CD4-positive, alpha-beta T cell treated with Interleukin-6 for 4 hours (primary cell): ENCODE measurements around the gene MAGI2.

Source experiments
- DNase-seq: peaks from one replicate; pipeline ENCODE4 v3.0.0-alpha.2; 2020; ENCODE audit warnings: mixed read lengths

MAGI2 gene

GRCh38 chr7:79241288-79242060, 212.0 kb downstream of the MAGI2 start:
- DNase-seq, result no peak

GRCh38 chr7:79240413-79240812, 213.1 kb downstream of the MAGI2 start:
- no peak for DNase-seq

GRCh38 chr7:79236352-79237028, 217.0 kb downstream of the MAGI2 start:
- no peak for DNase-seq

GRCh38 chr7:79227044-79227443, 226.4 kb downstream of the MAGI2 start:
- no peak for DNase-seq

GRCh38 chr7:79221211-79221610, 232.3 kb downstream of the MAGI2 start:
- DNase-seq, result no peak

- DNase-seq, result no peak
Observed at GRCh38 chr7:79217976-79218626, 235.4 kb downstream of the MAGI2 start.

- DNase-seq, result no peak
Observed at GRCh38 chr7:79217468-79217867, 236.0 kb downstream of the MAGI2 start.

- no peak for DNase-seq
Observed at GRCh38 chr7:79216236-79216635, 237.2 kb downstream of the MAGI2 start.

GRCh38 chr7:79212334-79212733, 241.1 kb downstream of the MAGI2 start:
- no peak for DNase-seq

GRCh38 chr7:79211724-79212123, 241.7 kb downstream of the MAGI2 start:
- no peak for DNase-seq

- DNase-seq, result no peak
Observed at GRCh38 chr7:79199961-79200360, 253.5 kb downstream of the MAGI2 start.

GRCh38 chr7:79199266-79199665, 254.2 kb downstream of the MAGI2 start:
- DNase-seq, result no peak

GRCh38 chr7:79185605-79186004, 267.9 kb downstream of the MAGI2 start:
- DNase-seq, result no peak

GRCh38 chr7:79182283-79182682, 271.2 kb downstream of the MAGI2 start:
- DNase-seq, result no peak

GRCh38 chr7:79180533-79180932, 272.9 kb downstream of the MAGI2 start:
- DNase-seq, result no peak

- DNase-seq, result no peak
Observed at GRCh38 chr7:79176859-79177477, 276.5 kb downstream of the MAGI2 start.

- DNase-seq, result no peak
Observed at GRCh38 chr7:79175374-79175773, 278.1 kb downstream of the MAGI2 start.

GRCh38 chr7:79165225-79165624, 288.2 kb downstream of the MAGI2 start:
- no peak for DNase-seq

GRCh38 chr7:79159040-79159664, 294.3 kb downstream of the MAGI2 start:
- no peak for DNase-seq

GRCh38 chr7:79157281-79157680, 296.2 kb downstream of the MAGI2 start:
- DNase-seq, result no peak

- no peak for DNase-seq
Observed at GRCh38 chr7:79149831-79150230, 303.6 kb downstream of the MAGI2 start.

GRCh38 chr7:79142706-79143105, 310.8 kb downstream of the MAGI2 start:
- no peak for DNase-seq

GRCh38 chr7:79141252-79141651, 312.2 kb downstream of the MAGI2 start:
- DNase-seq, result no peak
